ENCODE results near the gene GTF2IRD1. TPM values are rescaled to one million over a fixed set of nuclear protein-coding genes. Genes with fewer than 3 reads are reported as not detected.

The GTF2IRD1 gene
- total RNA-seq, 6 experiments from 2014 or later = 19.7 to 24.6 (median 22.4) TPM

- H3K36me3 Mint-ChIP-seq (ENCODE audit: low read depth) = peaks cover 8% of the 10 kb centered on the region; the same call in 1 of the 2 replicates
- TF ChIP-seq, protein P1, sequence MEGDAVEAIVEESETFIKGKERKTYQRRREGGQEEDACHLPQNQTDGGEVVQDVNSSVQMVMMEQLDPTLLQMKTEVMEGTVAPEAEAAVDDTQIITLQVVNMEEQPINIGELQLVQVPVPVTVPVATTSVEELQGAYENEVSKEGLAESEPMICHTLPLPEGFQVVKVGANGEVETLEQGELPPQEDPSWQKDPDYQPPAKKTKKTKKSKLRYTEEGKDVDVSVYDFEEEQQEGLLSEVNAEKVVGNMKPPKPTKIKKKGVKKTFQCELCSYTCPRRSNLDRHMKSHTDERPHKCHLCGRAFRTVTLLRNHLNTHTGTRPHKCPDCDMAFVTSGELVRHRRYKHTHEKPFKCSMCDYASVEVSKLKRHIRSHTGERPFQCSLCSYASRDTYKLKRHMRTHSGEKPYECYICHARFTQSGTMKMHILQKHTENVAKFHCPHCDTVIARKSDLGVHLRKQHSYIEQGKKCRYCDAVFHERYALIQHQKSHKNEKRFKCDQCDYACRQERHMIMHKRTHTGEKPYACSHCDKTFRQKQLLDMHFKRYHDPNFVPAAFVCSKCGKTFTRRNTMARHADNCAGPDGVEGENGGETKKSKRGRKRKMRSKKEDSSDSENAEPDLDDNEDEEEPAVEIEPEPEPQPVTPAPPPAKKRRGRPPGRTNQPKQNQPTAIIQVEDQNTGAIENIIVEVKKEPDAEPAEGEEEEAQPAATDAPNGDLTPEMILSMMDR (IDR thresholded peaks at IDR 0.05) = no peak
- no peak overlapping the region for H3K27ac Mint-ChIP-seq
- DNase-seq = no peak
- H3K27me3 Mint-ChIP-seq (ENCODE audit: insufficient read depth) = no peaks in the 10 kb centered on the region
- H3K4me3 Mint-ChIP-seq = no peak overlapping the region
- peaks cover 24% of the 10 kb centered on the region for H3K4me1 Mint-ChIP-seq (ENCODE audit: low read depth)
- H3K9me3 Mint-ChIP-seq = no peaks in the 10 kb centered on the region
These were observed 128.3 kb downstream of the GTF2IRD1 start for GRCh38 chr7:74581916-74582440.

DNA sequence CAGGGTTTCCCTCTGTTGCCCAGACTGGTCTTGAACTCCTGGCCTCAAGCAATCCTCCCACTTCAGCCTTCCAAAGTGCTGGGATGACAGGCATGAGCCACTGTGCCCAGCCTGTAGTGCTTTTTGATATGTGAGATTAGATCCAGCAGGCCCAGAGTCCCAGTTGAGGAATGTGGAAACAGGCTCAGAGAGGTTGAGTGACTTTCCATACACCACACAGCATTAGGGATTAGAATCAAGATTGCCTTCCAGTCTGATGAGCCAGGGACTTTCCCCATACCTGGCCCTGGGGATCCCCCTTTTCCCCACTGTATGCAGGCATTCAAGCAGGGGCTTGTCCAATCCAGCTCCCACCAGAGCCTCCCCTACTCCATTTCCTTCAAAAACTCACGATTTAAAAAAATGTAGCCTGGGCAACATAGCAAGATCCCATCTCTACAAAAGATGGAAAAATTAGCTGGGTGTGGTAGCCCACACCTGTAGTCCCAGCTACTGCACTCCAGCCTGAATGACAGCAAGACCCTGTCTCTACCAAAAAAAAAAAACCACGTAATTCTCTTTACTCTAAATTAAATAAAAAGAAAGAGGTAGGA lies 128.8 kb downstream of the GTF2IRD1 start:
- H3K36me3 Mint-ChIP-seq (ENCODE audit: low read depth) = peaks cover 4% of the 10 kb centered on the region; the same call in 1 of the 2 replicates
- no peaks in the 10 kb centered on the region for H3K9me3 Mint-ChIP-seq
- no peak overlapping the region for H3K4me3 Mint-ChIP-seq
- H3K27me3 Mint-ChIP-seq (ENCODE audit: insufficient read depth) = peaks cover 3% of the 10 kb centered on the region
- H3K27ac Mint-ChIP-seq = no peak overlapping the region
- no peak for DNase-seq
- H3K4me1 Mint-ChIP-seq (ENCODE audit: low read depth) = peaks cover 30% of the 10 kb centered on the region
- TF ChIP-seq, protein P1 (IDR thresholded peaks at IDR 0.05) = no peak

DNA sequence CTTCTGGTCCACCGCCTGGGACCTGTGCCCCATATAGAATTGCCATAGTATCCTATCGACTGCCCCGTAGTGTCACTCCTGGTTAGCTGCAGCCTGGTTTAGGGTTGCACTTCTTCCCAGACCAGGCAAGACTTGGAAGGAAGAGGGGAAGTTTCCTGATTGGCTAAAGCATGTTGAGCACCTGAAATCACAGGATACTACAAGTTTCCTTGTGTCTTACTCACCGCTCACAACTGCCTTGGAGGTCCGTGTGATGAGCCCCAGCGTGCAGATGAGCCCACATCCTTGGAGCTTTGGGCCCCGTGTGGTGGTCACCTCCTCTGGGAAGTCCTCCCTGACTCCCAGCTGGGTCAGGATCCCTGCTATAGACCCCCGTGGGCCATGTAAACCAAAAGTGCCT lies 129.9 kb downstream of the GTF2IRD1 start:
- peaks cover 33% of the 10 kb centered on the region for H3K4me1 Mint-ChIP-seq (ENCODE audit: low read depth)
- DNase-seq = no peak
- H3K9me3 Mint-ChIP-seq = no peaks in the 10 kb centered on the region
- H3K36me3 Mint-ChIP-seq (ENCODE audit: low read depth) = 0 out of 2 replicates have a peak, but pooled peaks cover 4% of the 10 kb centered on the region
- TF ChIP-seq, protein P1 (IDR thresholded peaks at IDR 0.05) = no peak
- no peak overlapping the region for H3K4me3 Mint-ChIP-seq
- H3K27ac Mint-ChIP-seq = no peak overlapping the region
- H3K27me3 Mint-ChIP-seq (ENCODE audit: insufficient read depth) = peaks cover 4% of the 10 kb centered on the region

DNA sequence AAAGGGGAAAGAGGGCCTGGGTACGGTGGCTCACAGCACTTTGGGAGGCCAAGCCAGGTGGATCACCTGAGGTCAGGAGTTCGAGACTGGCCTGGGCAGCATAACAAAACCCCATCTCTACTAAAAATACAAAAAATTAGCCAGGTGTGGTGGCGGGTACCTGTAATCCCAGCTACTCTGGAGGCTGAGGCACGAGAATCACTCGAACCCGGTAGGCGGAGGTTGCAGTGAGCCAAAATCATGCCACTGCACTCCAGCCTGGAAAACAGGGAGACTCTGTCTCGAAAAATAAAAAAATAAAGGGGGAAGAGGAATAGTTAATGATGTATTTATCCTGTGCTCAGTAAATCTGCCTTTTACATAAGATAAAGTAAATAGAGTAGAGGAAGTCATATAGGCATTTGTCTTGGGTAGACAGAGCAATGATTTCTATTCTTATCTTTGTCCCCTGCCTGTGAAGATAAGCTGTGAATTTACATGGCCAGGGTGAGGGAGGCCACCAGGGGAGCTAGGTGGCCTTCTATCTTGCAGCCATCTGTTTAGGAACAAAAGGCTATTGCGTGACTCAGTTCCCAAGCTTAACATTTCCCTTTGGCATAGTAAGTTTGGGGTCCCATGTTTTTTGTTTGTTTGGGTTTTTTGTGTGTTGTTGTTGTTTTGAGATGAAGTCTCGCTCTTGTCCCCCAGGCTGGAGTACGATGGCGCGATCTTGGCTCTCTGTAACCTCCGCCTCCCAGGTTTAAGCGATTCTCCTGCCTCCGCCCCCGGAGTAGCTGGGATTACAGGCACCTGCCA lies 130.7 kb downstream of the GTF2IRD1 start:
- Mint-ChIP-seq H3K27me3 (ENCODE audit: insufficient read depth) (peaks cover 4% of the 10 kb centered on the region), H3K27ac (no peak overlapping the region), H3K4me3 (no peak overlapping the region), H3K4me1 (ENCODE audit: low read depth) (peaks cover 33% of the 10 kb centered on the region), H3K36me3 (ENCODE audit: low read depth) (0 out of 2 replicates have a peak, but pooled peaks cover 4% of the 10 kb centered on the region), H3K9me3 (no peaks in the 10 kb centered on the region)
- TF ChIP-seq, protein P1 (IDR thresholded peaks at IDR 0.05) = peak; percentile 17; the same call in 1 of the 2 replicates
- no peak for DNase-seq

- Mint-ChIP-seq H3K4me1 (ENCODE audit: low read depth) (peaks cover 21% of the 10 kb centered on the region), H3K36me3 (ENCODE audit: low read depth) (no peaks in the 10 kb centered on the region), H3K27ac (peak overlapping the region; percentile 38; the same call in 1 of the 2 replicates), H3K9me3 (no peaks in the 10 kb centered on the region), H3K27me3 (ENCODE audit: insufficient read depth) (peaks cover 4% of the 10 kb centered on the region), H3K4me3 (no peak overlapping the region)
- TF ChIP-seq, protein P1 (IDR thresholded peaks at IDR 0.05) = no peak
- no peak for DNase-seq
These were observed 132.1 kb downstream of the GTF2IRD1 start for GRCh38 chr7:74585844-74586243.
